Neuronal stem cell (in vitro differentiated cells): ENCODE results near the gene VSIG10L2.
"Not testable (repeated sequence)": the region's sequence is repeated elsewhere in the genome, so short reads cannot be mapped to it uniquely, and the experiment has no call there.

Experiments used
- DNase-seq: peaks from one replicate; pipeline ENCODE4 v3.0.0-alpha.2; 2013; ENCODE audit warnings: low spot score
- H2AFZ ChIP-seq: one replicate; pipeline ENCODE4 v1.6.1; 2013; ENCODE audit warnings: mild to moderate bottlenecking, low read length, inconsistent platforms
- H2AK5ac ChIP-seq: 2 replicates; pipeline ENCODE4 v1.6.1; 2013; ENCODE audit warnings: low read depth, mild to moderate bottlenecking, inconsistent platforms, low read length, moderate library complexity, mixed read lengths
- H2BK120ac ChIP-seq: 2 replicates; pipeline ENCODE4 v1.6.1; 2013; ENCODE audit warnings: low read depth, mild to moderate bottlenecking, inconsistent platforms, low read length, moderate library complexity, mixed read lengths
- H2BK12ac ChIP-seq: one replicate; pipeline ENCODE4 v1.6.1; 2013; ENCODE audit warnings: low read length, inconsistent platforms
- H2BK15ac ChIP-seq: 2 replicates; pipeline ENCODE4 v1.6.1; 2013; ENCODE audit warnings: mild to moderate bottlenecking, low read length, inconsistent platforms, mixed read lengths
- H2BK5ac ChIP-seq: one replicate; pipeline ENCODE4 v1.6.1; 2013; ENCODE audit warnings: inconsistent platforms, mild to moderate bottlenecking, low read length, moderate library complexity
- H3K14ac ChIP-seq: one replicate; pipeline ENCODE4 v1.6.1; 2013; ENCODE audit warnings: low read length, inconsistent platforms
- H3K18ac ChIP-seq: 2 replicates; pipeline ENCODE4 v1.6.1; 2013; ENCODE audit warnings: low read length, inconsistent platforms
- H3K23ac ChIP-seq: 2 replicates; pipeline ENCODE4 v1.6.1; 2013; ENCODE audit warnings: low read depth, mild to moderate bottlenecking, mixed read lengths, low read length, inconsistent platforms; ENCODE audit not compliant: poor library complexity
- H3K27ac ChIP-seq: replicated peaks from 3 replicates; pipeline ENCODE4 v1.5.1; 2013; ENCODE audit warnings: low read length, inconsistent platforms
- H3K27me3 ChIP-seq, 3 experiments: 2 replicates each; pipeline ENCODE4 v1.6.1; 2013; ENCODE audit warnings: low read length in 3 of 3, mild to moderate bottlenecking in 2 of 3, inconsistent platforms in 1 of 3, low read depth in 1 of 3, mixed read lengths in 1 of 3, moderate library complexity in 1 of 3; ENCODE audit not compliant: control insufficient read depth in 3 of 3, insufficient read depth in 3 of 3
- H3K36me3 ChIP-seq, 2 donors: replicated peaks in 1 of 2; 2 replicates each; pipeline ENCODE4 v1.6.1; 2013; ENCODE audit warnings: low read length in 2 of 2; ENCODE audit not compliant: control insufficient read depth in 2 of 2, insufficient read depth in 2 of 2
- H3K4ac ChIP-seq: 2 replicates; pipeline ENCODE4 v1.6.1; 2013; ENCODE audit warnings: inconsistent platforms, mild to moderate bottlenecking, low read length, moderate library complexity
- H3K4me1 ChIP-seq, 2 donors: 1 replicate in 1 of 2; 2 replicates in 1 of 2; pipeline ENCODE4 v1.6.1; 2013; ENCODE audit warnings: low read length in 2 of 2, low read depth in 1 of 2; ENCODE audit not compliant: control insufficient read depth in 2 of 2, insufficient read depth in 1 of 2
- H3K4me2 ChIP-seq: one replicate; pipeline ENCODE4 v1.6.1; 2013; ENCODE audit warnings: mild to moderate bottlenecking, low read length, inconsistent platforms; ENCODE audit not compliant: insufficient read depth, poor library complexity, severe bottlenecking
- H3K4me3 ChIP-seq, 2 donors: 2 replicates each; pipeline ENCODE4 v1.5.1; 2013; ENCODE audit warnings: low read length in 2 of 2, mild to moderate bottlenecking in 2 of 2, inconsistent platforms in 1 of 2, moderate library complexity in 1 of 2
- H3K79me1 ChIP-seq: one replicate; pipeline ENCODE4 v1.6.1; 2013; ENCODE audit warnings: low read depth, mild to moderate bottlenecking, inconsistent platforms, low read length, moderate library complexity
- H3K9ac ChIP-seq: one replicate; pipeline ENCODE4 v1.6.1; 2013; ENCODE audit warnings: mild to moderate bottlenecking, low read depth, low read length, inconsistent platforms; ENCODE audit not compliant: poor library complexity
- H3K9me3 ChIP-seq, 2 donors: replicated peaks in 1 of 2; 2 replicates each; pipeline versions ENCODE3 to v1.6.1; 2013; ENCODE audit warnings: low read length in 2 of 2, mild to moderate bottlenecking in 2 of 2, inconsistent platforms in 1 of 2, low read depth in 1 of 2, mixed read lengths in 1 of 2, moderate library complexity in 1 of 2; ENCODE audit not compliant: control insufficient read depth in 2 of 2, insufficient read depth in 1 of 2
- H4K8ac ChIP-seq: one replicate; pipeline ENCODE4 v1.6.1; 2013; ENCODE audit warnings: low read depth, mild to moderate bottlenecking, inconsistent platforms, low read length, moderate library complexity
- H4K91ac ChIP-seq: one replicate; pipeline ENCODE4 v1.6.1; 2013; ENCODE audit warnings: low read length, low read depth, mild to moderate bottlenecking, inconsistent platforms; ENCODE audit not compliant: poor library complexity
- WGBS, 2 donors: extraction: QIAGEN DNeasy Blood & Tissue Kit; methylation state at CpG; one replicate each; pipeline ENCODE4 v1.1.7; 2013; ENCODE audit warnings: missing lambda C conversion rate in 2 of 2, mixed read lengths in 1 of 2; ENCODE audit not compliant: insufficient read length in 2 of 2, insufficient replicate concordance in 1 of 2; ENCODE audit errors: extremely low coverage in 2 of 2; 5-methylcytosine and 5-hydroxymethylcytosine counted together

The VSIG10L2 gene

DNA sequence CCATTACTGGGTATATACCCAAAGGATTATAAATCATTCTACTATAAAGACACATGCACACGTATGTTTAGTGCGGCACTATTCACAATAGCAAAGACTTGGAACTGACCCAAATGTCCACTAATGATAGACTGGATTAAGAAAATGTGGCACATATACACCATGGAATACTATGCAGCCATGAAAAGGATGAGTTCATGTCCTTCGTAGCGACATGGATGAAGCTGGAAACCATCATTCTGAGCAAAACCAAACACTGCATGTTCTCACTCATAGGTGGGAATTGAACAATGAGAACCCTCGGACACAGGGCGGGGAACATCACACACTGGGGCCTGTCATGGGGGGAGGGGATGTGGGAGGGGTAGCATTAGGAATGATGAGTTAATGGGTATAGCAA lies 40.1 kb downstream of the VSIG10L2 start:
- not testable (repeated sequence) for H3K9me3 ChIP-seq, H3K27ac ChIP-seq, H3K9ac ChIP-seq, H2BK5ac ChIP-seq, H2AFZ ChIP-seq, H3K14ac ChIP-seq, H3K4me2 ChIP-seq, DNase-seq, H2BK12ac ChIP-seq, H3K27me3 ChIP-seq, H3K79me1 ChIP-seq, H4K91ac ChIP-seq, H2BK120ac ChIP-seq, H3K4me3 ChIP-seq, H2BK15ac ChIP-seq, H3K18ac ChIP-seq, H4K8ac ChIP-seq, H3K4ac ChIP-seq, H2AK5ac ChIP-seq, H3K4me1 ChIP-seq, H3K23ac ChIP-seq
- no CpG with 5 or more reads among the region's 6 CpGs for WGBS, 2 donors
- peaks cover 24 to 37% of the 10 kb centered on the region in 2 donors for H3K36me3 ChIP-seq

DNA sequence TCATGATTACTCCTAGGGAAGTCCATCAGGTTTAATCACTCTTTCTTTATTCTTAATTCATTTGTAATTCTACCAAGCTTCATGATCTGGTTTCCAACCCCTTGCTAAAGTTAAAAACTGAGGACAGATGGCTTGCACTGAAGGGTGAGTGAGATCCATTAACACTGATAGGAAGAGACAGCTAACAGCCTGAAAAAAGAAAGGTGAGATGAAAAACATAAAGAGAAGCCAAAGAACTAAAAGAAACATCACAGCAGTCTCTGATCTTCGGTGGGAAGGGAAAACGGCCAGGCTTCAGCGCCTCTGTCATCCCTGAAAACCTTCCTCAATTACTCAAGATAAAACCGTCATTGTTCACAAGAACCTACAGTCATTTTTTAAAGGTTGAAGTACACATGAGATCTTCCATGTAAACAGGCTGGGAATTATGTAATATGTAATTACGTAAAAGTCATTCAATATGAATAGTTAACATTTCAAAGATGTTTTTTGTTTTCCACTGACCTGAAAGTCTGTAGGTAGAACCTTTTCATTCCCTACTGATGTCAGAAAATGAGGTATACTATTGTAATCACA lies 41.3 kb downstream of the VSIG10L2 start:
- Histone ChIP-seq H3K4me3 (no peak overlapping the region), H4K8ac (no peak overlapping the region), H2BK15ac (no peak overlapping the region), H3K27ac (no peak overlapping the region), H2AK5ac (no peak overlapping the region), H3K79me1 (no peaks in the 10 kb centered on the region), H3K36me3 (peaks cover 20 to 37% of the 10 kb centered on the region in 2 donors), H3K4ac (no peak overlapping the region), H4K91ac (no peak overlapping the region), H2AFZ (no peak overlapping the region), H3K14ac (no peak overlapping the region), H3K9ac (no peak overlapping the region), H2BK5ac (no peak overlapping the region), H3K18ac (no peak overlapping the region), H3K27me3 (no peaks in the 10 kb centered on the region), H3K4me2 (no peak overlapping the region), H2BK120ac (no peak overlapping the region), H3K9me3 (no peaks in the 10 kb centered on the region), H3K4me1 (no peaks in the 10 kb centered on the region), H2BK12ac (no peak overlapping the region), H3K23ac (no peak overlapping the region)
- no peak for DNase-seq
- no CpG with 5 or more reads among the region's 5 CpGs for WGBS, 2 donors

DNA sequence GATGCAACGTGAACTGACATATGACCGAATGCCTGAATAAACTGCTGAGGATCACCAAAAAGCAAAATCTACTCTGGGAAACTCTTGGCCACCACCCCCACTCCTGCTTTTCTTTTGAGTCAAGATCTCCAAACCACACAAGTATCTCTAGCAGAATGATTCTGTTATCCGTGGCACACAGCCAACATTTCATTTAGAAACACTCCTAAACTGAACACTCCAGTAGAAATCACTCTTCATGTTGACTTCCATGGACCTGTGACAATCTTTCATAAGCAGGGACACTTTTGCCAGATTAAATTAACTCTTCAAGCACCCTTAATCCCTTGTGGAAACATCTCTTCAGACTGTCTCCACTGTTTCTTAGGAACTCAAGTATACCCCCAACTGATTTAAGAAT lies 44.4 kb downstream of the VSIG10L2 start:
- H3K36me3 ChIP-seq: peaks cover 18 to 19% of the 10 kb centered on the region in 2 donors
- H2BK5ac ChIP-seq: no peak overlapping the region
- no peak for DNase-seq
- no peaks in the 10 kb centered on the region for H3K9me3 ChIP-seq
- no peak overlapping the region for H3K4ac ChIP-seq
- no peak overlapping the region for H3K4me3 ChIP-seq
- H2AFZ ChIP-seq: no peak overlapping the region
- H2BK12ac ChIP-seq: no peak overlapping the region
- no peak overlapping the region for H3K23ac ChIP-seq
- H3K18ac ChIP-seq: no peak overlapping the region
- H3K27me3 ChIP-seq: no peaks in the 10 kb centered on the region
- no CpG with 5 or more reads among the region's 3 CpGs for WGBS, 2 donors
- H2AK5ac ChIP-seq: no peak overlapping the region
- no peak overlapping the region for H3K4me2 ChIP-seq
- H3K79me1 ChIP-seq: no peaks in the 10 kb centered on the region
- H2BK15ac ChIP-seq: no peak overlapping the region
- H4K91ac ChIP-seq: no peak overlapping the region
- H3K4me1 ChIP-seq: peaks cover 0 to 2% of the 10 kb centered on the region in 2 donors
- H2BK120ac ChIP-seq: no peak overlapping the region
- no peak overlapping the region for H3K9ac ChIP-seq
- H3K14ac ChIP-seq: no peak overlapping the region
- no peak overlapping the region for H4K8ac ChIP-seq
- H3K27ac ChIP-seq: no peak overlapping the region

DNA sequence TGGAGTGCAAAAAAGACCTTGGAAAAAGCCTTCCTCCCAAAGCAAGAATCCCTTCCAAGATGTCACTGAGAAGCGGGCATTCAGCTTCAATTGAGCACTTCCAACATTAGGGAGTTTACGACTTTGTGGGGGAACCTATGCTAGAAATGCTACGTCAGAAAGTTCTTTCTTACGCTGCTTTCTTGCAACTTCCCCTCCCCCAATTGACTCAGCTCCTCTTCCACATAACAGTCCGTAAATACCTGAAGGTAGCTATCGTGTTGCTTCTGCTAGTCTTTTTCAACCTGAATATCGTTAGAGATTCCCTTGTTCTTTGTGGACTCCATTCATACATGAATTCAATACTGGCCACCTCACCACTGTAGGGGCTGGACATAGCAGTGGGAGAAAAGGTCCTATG lies 47.0 kb downstream of the VSIG10L2 start:
- no CpG with 5 or more reads among the region's 7 CpGs for WGBS, 2 donors
- H3K14ac ChIP-seq: no peak overlapping the region

More for the DNA sequence above, 47.0 kb downstream of the VSIG10L2 start:
- Histone ChIP-seq H3K18ac (no peak overlapping the region), H3K23ac (no peak overlapping the region), H3K36me3 (peaks cover 19 to 21% of the 10 kb centered on the region in 2 donors), H3K4me3 (no peak overlapping the region), H3K4me1 (peaks cover 3 to 7% of the 10 kb centered on the region in 2 donors), H3K4me2 (no peak overlapping the region), H3K4ac (no peak overlapping the region), H3K79me1 (no peaks in the 10 kb centered on the region), H2BK120ac (no peak overlapping the region), H4K91ac (no peak overlapping the region), H3K27me3 (no peaks in the 10 kb centered on the region), H2BK5ac (no peak overlapping the region), H3K9ac (no peak overlapping the region), H2AFZ (no peak overlapping the region), H3K9me3 (peaks cover 0 to 2% of the 10 kb centered on the region in 2 donors), H4K8ac (no peak overlapping the region), H2BK12ac (no peak overlapping the region), H3K27ac (no peak overlapping the region), H2AK5ac (no peak overlapping the region), H2BK15ac (no peak overlapping the region)
- no peak for DNase-seq
